Inferior parietal cortex (tissue), 1 donor: ENCODE data around the gene ADAM11.
"Not testable (repeated sequence)": the region's sequence is repeated elsewhere in the genome, so short reads cannot be mapped to it uniquely, and the experiment has no call there.

Source experiments
- DNase-seq: peaks from one replicate; pipeline ENCODE4 v3.0.0-alpha.2; 2016; ENCODE audit errors: extremely low spot score

ADAM11 gene

GRCh38 chr17:44758414-44759085, at the start of gene ADAM11:
TSS of gene ADAM11 (plus strand) at chr17:44758988. CDS start at chr17:44759200, 212 bp downstream.
- DNase-seq: no peak

DNA sequence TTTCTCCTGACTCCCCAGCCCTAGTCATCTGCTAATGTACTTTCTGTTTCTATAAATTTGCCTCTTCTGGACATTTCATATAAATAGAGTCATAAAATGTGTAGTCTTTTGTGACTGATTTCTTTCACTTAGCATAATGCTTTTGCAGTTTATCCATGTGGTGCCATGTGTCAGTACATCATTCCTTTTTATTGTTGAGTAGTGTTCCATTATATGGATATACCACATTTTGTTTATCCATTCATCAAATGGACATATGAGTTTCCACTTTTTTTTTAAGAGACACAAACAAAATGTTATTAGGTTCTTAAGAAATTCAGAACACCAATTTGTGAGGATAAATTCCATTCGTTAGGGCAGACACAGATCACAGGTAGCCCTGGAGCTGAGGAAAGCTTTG, 39.3 kb upstream of the ADAM11 start:
- DNase-seq: no peak

GRCh38 chr17:44722254-44722653, 36.5 kb upstream of the ADAM11 start:
- DNase-seq: no peak

DNA sequence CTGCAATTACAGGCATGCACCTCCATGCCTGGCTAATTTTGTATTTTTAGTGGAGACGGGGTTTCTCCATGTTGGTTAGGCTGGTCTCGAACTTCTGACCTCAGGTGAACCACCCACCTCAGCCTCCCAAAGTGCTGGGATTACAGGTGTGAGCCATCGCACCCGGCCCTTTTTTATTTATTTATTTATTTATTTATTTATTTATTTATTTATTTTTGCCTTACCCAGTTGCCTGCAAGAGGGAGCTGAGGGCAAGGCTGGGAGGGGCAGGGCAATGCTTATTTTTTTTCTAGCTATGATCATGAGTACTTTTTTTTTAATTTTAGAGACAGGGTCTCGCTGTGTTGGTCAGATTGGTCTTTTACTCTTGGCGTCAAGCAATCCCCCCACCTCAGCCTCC, 32.7 kb upstream of the ADAM11 start:
- DNase-seq: not testable (repeated sequence)

DNA sequence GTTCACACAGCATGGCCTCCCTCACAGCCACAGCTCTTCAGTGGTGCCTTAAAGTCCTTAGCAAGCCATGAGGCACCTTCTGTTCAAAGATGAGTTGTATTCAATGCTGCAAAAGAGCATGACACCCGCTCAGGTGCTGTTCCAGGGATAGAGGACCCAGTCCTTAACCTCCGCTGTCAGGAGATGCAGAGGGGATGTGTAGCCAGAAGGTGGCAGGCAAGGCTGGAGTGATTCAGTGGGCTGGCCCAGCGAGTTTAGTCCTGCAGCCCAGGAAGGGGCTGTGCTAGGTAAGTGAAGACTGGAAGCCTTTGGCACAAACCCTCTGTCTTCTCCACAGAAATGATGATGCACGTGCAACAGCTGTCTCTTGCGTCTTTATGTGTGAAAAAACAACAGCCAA, 25.0 kb upstream of the ADAM11 start:
- no peak for DNase-seq

DNA sequence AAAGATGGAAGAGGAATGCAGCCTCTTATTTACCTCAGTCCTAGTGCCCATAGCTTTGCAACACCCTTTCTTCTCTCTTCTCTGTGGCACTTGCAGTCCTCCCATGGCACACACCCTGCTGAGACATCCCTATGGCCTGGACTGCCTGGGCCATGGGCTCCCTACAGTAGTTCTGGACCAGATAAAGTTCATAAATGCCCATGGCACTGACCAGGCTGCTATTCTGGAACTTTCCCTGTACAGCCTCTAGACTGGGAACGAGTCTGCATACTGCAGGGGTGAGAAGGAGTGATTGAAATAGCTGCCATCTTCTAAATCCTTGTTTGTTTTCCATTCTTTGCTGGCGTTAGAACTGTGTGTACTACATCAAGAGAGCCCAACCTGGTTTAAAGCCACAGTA, 24.5 kb upstream of the ADAM11 start:
- no peak for DNase-seq

- DNase-seq: no peak
Observed at GRCh38 chr17:44736551-44737240, 22.1 kb upstream of the ADAM11 start.

- DNase-seq: no peak
Observed at GRCh38 chr17:44738214-44738906, 20.4 kb upstream of the ADAM11 start.

DNA sequence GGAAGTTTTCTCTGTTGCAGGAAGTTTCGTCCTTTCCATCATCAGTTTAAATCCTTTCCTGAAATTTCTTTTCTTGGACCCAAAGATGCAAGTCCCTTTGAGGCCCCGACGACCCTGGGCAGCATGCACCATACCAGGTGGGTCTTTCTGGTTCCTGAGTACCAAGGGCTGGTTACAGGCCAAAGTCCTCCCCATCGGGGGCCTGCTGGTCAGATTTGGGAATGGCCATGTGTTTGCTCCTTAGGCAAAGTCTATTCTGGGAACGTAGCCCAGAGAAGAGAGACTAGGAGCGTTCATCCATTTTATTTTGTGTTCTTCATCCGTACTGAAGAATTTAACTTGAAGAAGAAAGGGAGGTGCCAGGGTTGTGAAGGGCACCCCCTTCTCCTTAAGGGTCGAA, 17.5 kb upstream of the ADAM11 start:
- no peak for DNase-seq

- DNase-seq: no peak
Observed at GRCh38 chr17:44745301-44745700, 13.5 kb upstream of the ADAM11 start.

GRCh38 chr17:44745738-44746137, 13.1 kb upstream of the ADAM11 start:
- DNase-seq: not testable (repeated sequence)

DNA sequence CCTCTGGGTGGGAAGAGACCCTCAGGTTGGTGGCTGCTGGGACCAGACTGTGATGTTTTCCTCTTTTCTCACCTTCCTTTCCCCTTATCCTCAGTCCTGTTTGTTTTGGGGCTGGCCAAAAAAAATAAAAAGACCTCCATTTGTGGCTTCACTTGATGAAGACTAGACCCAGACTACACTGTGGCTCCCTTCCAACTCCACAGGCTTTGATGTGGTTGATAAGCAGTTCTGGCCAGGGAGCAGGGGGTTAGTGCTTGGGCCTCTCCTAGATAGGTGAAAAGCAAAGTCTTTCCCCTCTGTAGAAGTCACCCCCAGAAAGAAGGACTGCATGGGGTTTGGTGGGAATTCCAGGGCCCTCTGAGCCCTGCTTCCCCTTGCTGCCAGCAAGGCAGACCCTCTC, 11.2 kb upstream of the ADAM11 start:
- no peak for DNase-seq

GRCh38 chr17:44749076-44749979, 9.5 kb upstream of the ADAM11 start:
- DNase-seq: no peak

DNA sequence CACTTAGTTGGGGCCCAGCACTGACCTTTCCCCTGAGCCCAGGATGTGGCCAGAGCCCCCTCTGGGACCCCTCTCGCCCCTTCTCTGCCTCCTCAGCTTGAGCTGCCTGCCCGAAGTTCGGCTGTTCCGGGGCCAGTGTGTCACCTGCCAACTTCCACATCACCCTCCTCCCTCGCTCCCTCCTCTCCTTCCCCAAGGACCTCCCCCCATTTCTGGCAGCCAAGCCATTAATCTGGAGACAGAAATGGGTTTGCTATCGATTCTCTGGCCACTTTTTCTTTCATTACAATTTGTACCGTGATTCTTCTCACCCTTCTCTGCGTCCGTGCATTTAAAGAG, 8.8 kb upstream of the ADAM11 start:
- DNase-seq: no peak

GRCh38 chr17:44751331-44751730, 7.5 kb upstream of the ADAM11 start:
- DNase-seq: no peak

GRCh38 chr17:44751806-44752205, 7.0 kb upstream of the ADAM11 start:
- DNase-seq: no peak

GRCh38 chr17:44752953-44753861, 5.6 kb upstream of the ADAM11 start:
- no peak for DNase-seq

- no peak for DNase-seq
Observed at GRCh38 chr17:44754276-44754675, 4.5 kb upstream of the ADAM11 start.

- DNase-seq: not testable (repeated sequence)
Observed at GRCh38 chr17:44755180-44755579, 3.6 kb upstream of the ADAM11 start.

DNA sequence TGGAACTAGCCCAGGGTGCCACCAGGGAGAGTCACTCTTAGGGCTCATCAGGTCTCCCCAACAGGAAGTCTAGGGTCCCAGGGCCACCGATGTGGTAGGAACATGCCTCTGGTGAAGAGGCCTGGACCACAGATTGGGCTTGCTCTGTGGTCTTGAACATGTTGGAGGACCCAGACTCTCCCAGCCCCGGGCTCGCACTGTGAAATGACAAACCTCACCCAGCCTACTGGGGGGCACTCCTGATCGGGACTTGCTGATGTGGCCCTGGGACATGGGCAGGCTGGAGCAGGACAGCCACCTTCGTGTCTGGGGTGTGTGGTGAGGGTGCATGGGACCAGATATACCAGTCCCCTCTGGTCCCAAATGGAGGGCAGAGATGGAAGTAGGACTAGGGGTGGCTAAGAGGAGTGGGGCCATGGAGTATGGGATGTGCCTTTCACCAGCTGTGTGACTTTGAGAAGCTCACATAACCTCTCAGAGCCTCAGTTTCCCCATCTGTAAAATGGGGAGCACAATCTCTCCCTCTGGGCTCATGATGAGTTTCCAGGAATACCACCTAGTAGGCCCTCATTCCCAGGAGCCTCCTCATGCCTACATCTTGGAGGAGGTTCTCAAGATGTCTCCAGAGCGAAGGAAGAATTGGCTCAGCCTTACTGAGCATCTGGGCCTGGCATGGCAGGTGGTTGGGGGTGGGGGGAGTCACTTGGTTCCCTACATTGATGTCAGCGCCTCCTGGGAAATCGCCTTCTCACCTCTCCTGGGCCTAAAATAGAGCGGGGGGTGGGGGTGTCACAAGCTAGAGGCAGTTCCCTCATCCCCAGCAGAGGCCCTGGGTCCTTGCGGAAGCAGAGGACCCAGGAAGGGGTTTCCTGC, 1.5 kb upstream of the ADAM11 start:
- DNase-seq: no peak
